Measurements from ENCODE around the gene ZEB2. TPM values are rescaled to one million over a fixed set of nuclear protein-coding genes. Genes with fewer than 3 reads are reported as not detected.

ZEB2 gene
- total and polyA plus RNA-seq, 2 donors (not counting 3 experiments of a cell fraction or from before 2014, with no cell fraction given) = 17.9 to 49.6 TPM

GRCh38 chr2:144350151-144350802 is 169.6 kb downstream of the ZEB2 start:
- CTCF ChIA-PET = interaction anchor here (0.7 to 1.3 kb wide), 5 partner anchors 10 to 1402 kb away, joined by 3 to 5 read pairs (median 4); no protein-coding TSS in a partner anchor
- Histone ChIP-seq H3K79me2 (ENCODE audit: control insufficient read depth, insufficient read depth, low read length) (no peaks in the 10 kb centered on the region), H2AFZ (ENCODE audit: low read depth, low read length) (peak overlapping the region; percentile 81), H3K9me3 (replicated peaks; ENCODE audit: control insufficient read depth, insufficient read depth, low read length) (no peaks in the 10 kb centered on the region), H3K27me3 (ENCODE audit: control insufficient read depth in 2 of 2, insufficient read depth in 2 of 2, low read length in 2 of 2) (no peaks in the 10 kb centered on the region), H3K4me3 (replicated peaks in 1 of 3; ENCODE audit: insufficient read depth in 1 of 3, low read depth in 1 of 3, low read length in 3 of 3) (peak overlapping the region in 2 of 3 experiments; percentile 0 to 9), H3K4me1 (ENCODE audit: control insufficient read depth, extremely low read depth, insufficient read depth, low read length) (peaks cover 32% of the 10 kb centered on the region), H3K9ac (replicated peaks; ENCODE audit: extremely low read depth, insufficient read depth, low read length) (peak overlapping the region; percentile 83), H4K20me1 (replicated peaks; ENCODE audit: control insufficient read depth, extremely low read depth, insufficient read depth, low read length) (no peaks in the 10 kb centered on the region), H3K27ac (ENCODE audit: insufficient read depth, low read depth, low read length) (peak overlapping the region; percentile 79), H3K9me1 (replicated peaks; ENCODE audit: control insufficient read depth, extremely low read depth, insufficient read depth, low read length) (no peaks in the 10 kb centered on the region), H3K36me3 (ENCODE audit: control insufficient read depth in 2 of 2, extremely low read depth in 1 of 2, insufficient read depth in 2 of 2, low read length in 2 of 2) (no peaks in the 10 kb centered on the region), H3K4me2 (ENCODE audit: insufficient read depth, low read length) (peak overlapping the region; percentile 58)
- intact Hi-C loops (cut with micrococcal nuclease) = loop anchor here (1.0 to 10.0 kb wide), 8 partner anchors 8 to 1245 kb away; a partner anchor contains a TSS
- FAIRE-seq = peak; percentile 93
- dilution Hi-C loops (cut with MboI; ENCODE audit: extremely low pct_ligation_motif_present, low sequenced_read_pairs) = loop anchor here (25.0 kb wide), 1 partner anchor 162 kb away; the partner anchor contains the start of gene ZEB2
- no TSS peak for BruUV-seq (replicated peaks)
- DNase-seq (ENCODE audit: low read depth, low spot score) = peak; percentile 99
- POLR2A ChIA-PET = interaction anchor here (0.7 kb wide), 1 partner anchor 448 kb away, joined by 3 read pairs; no protein-coding TSS in a partner anchor
- TF ChIP-seq, protein P1, sequence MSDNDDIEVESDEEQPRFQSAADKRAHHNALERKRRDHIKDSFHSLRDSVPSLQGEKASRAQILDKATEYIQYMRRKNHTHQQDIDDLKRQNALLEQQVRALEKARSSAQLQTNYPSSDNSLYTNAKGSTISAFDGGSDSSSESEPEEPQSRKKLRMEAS (IDR thresholded peaks at IDR 0.05; ENCODE audit: insufficient read depth, insufficient read length) = no peak
- TF ChIP-seq GATA2 (IDR thresholded peaks at IDR 0.05; ENCODE audit: insufficient read depth, insufficient read length, low read depth, low read length) = peak; percentile 69
- TF ChIP-seq POLR2AphosphoS5 (IDR thresholded peaks at IDR 0.05; ENCODE audit: insufficient read depth, low read depth, low read length) = peak; percentile 22
- TF ChIP-seq JUN (IDR thresholded peaks at IDR 0.05; ENCODE audit: borderline replicate concordance, insufficient read depth, insufficient read length, low read depth) = peak; percentile 58
- TF ChIP-seq FOS (IDR thresholded peaks at IDR 0.05; ENCODE audit: borderline replicate concordance, insufficient read depth, low read length) = peak; percentile 71
- no peak for TF ChIP-seq CTCF (IDR thresholded peaks at IDR 0.05; ENCODE audit: extremely low read depth in 1 of 2, insufficient read depth in 1 of 2, low read depth in 1 of 2, low read length in 2 of 2)

Data from endothelial cell of umbilical vein (primary cell).